ENCODE results near the gene TBRG1.

The TBRG1 gene

GRCh38 chr11:124661553-124661952 is 38.9 kb downstream of the TBRG1 start:
- no peak for DNase-seq (ENCODE audit: low read depth in 1 of 2, low spot score in 1 of 2)
- TF ChIP-seq POLR2AphosphoS5 (IDR thresholded peaks at IDR 0.05; ENCODE audit: low read depth) = no peak
- TF ChIP-seq REST (IDR thresholded peaks at IDR 0.05; ENCODE audit: insufficient replicate concordance, low read depth) = no peak
- no peak for TF ChIP-seq GABPA (IDR thresholded peaks at IDR 0.05; ENCODE audit: low read depth)
- TF ChIP-seq CTCF (IDR thresholded peaks at IDR 0.05; ENCODE audit: insufficient read depth, low read length) = no peak
- no peak for TF ChIP-seq SPI1 (IDR thresholded peaks at IDR 0.05; ENCODE audit: borderline replicate concordance, low read depth)
- Histone ChIP-seq H3K4me3 (replicated peaks; ENCODE audit: insufficient read depth, low read length) (no peak overlapping the region), H3K27ac (replicated peaks) (no peak overlapping the region), H3K27me3 (ENCODE audit: insufficient read depth, poor library complexity, severe bottlenecking) (no peaks in the 10 kb centered on the region)

GRCh38 chr11:124662106-124662505 is 39.4 kb downstream of the TBRG1 start:
- DNase-seq (ENCODE audit: low read depth in 1 of 2, low spot score in 1 of 2) = no peak
- H3K27ac ChIP-seq (replicated peaks) = no peak overlapping the region
- H3K27me3 ChIP-seq (ENCODE audit: insufficient read depth, poor library complexity, severe bottlenecking) = no peaks in the 10 kb centered on the region
- no peak overlapping the region for H3K4me3 ChIP-seq (replicated peaks; ENCODE audit: insufficient read depth, low read length)
- no peak for TF ChIP-seq POLR2AphosphoS5 (IDR thresholded peaks at IDR 0.05; ENCODE audit: low read depth)
- no peak for TF ChIP-seq GABPA (IDR thresholded peaks at IDR 0.05; ENCODE audit: low read depth)
- no peak for TF ChIP-seq REST (IDR thresholded peaks at IDR 0.05; ENCODE audit: insufficient replicate concordance, low read depth)
- TF ChIP-seq SPI1 (IDR thresholded peaks at IDR 0.05; ENCODE audit: borderline replicate concordance, low read depth) = no peak
- TF ChIP-seq CTCF (IDR thresholded peaks at IDR 0.05; ENCODE audit: insufficient read depth, low read length) = no peak

GRCh38 chr11:124663861-124664260 is 41.2 kb downstream of the TBRG1 start:
- DNase-seq (ENCODE audit: low read depth in 1 of 2, low spot score in 1 of 2) = no peak
- Histone ChIP-seq H3K4me3 (replicated peaks; ENCODE audit: insufficient read depth, low read length) (no peak overlapping the region), H3K27me3 (ENCODE audit: insufficient read depth, poor library complexity, severe bottlenecking) (no peaks in the 10 kb centered on the region), H3K27ac (replicated peaks) (no peak overlapping the region)
- TF ChIP-seq SPI1 (IDR thresholded peaks at IDR 0.05; ENCODE audit: borderline replicate concordance, low read depth) = no peak
- no peak for TF ChIP-seq CTCF (IDR thresholded peaks at IDR 0.05; ENCODE audit: insufficient read depth, low read length)

GRCh38 chr11:124667601-124668000 is 44.9 kb downstream of the TBRG1 start:
- no peaks in the 10 kb centered on the region for H3K27me3 ChIP-seq (ENCODE audit: insufficient read depth, poor library complexity, severe bottlenecking)
- DNase-seq (ENCODE audit: low read depth in 1 of 2, low spot score in 1 of 2) = no peak
- TF ChIP-seq REST (IDR thresholded peaks at IDR 0.05; ENCODE audit: insufficient replicate concordance, low read depth) (no peak), CTCF (IDR thresholded peaks at IDR 0.05; ENCODE audit: insufficient read depth, low read length) (no peak), SPI1 (IDR thresholded peaks at IDR 0.05; ENCODE audit: borderline replicate concordance, low read depth) (no peak), POLR2AphosphoS5 (IDR thresholded peaks at IDR 0.05; ENCODE audit: low read depth) (no peak), GABPA (IDR thresholded peaks at IDR 0.05; ENCODE audit: low read depth) (no peak)
- no peak overlapping the region for H3K4me3 ChIP-seq (replicated peaks; ENCODE audit: insufficient read depth, low read length)
- no peak overlapping the region for H3K27ac ChIP-seq (replicated peaks)

Data from HL-60 (cell line).